Measurements from ENCODE around the gene SLF1.

SLF1 gene

DNA sequence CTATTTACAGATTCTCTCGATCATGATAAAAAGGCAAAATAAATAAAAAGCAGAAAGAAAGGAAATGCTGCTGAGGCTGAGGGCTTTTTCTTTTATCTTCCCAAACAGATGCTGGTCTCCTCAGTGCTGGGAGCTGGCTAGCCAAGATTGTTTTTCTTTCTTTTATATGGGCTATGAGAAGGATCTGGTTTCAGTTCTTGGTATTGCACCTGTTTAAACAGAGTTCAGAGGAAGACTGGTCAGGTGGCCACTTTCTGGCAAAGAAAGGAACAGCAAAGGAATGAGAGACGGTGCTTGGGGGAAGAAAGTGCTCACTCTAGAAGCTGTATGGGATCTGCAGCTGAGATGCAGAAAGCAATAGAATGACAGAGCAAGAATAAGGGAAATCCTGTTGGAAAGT, 88.9 kb downstream of the SLF1 start:
- DNase-seq (ENCODE audit: low read depth in 1 of 2, low spot score in 1 of 2) = no peak

- no peak for DNase-seq (ENCODE audit: low read depth in 1 of 2, low spot score in 1 of 2)
Observed at GRCh38 chr5:94709277-94709676, 90.8 kb downstream of the SLF1 start.

- DNase-seq (ENCODE audit: low read depth in 1 of 2, low spot score in 1 of 2) = no peak
Observed at GRCh38 chr5:94711785-94712184, 93.3 kb downstream of the SLF1 start.

DNA sequence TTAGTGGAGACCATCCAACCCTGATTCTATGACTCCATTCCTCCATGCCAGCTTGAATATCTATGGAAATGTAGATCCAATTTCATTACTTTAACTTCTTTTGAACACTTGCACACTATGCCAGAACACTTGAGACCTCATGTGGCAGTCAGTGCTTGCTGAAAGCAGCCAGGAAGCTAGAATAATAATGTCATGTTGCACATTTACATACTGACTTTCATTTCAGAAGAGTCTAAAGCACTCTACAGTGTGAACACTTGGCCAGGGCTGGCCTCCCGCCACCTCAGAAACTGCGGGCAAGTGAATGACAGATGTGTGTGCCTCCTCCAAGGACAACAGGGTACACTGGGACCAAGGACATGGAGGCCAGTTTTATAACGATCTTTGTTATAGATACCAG, 97.3 kb downstream of the SLF1 start:
- no peak for DNase-seq (ENCODE audit: low read depth in 1 of 2, low spot score in 1 of 2)

GRCh38 chr5:94725142-94725541, 106.7 kb downstream of the SLF1 start:
- DNase-seq (ENCODE audit: low read depth in 1 of 2, low spot score in 1 of 2) = no peak

DNA sequence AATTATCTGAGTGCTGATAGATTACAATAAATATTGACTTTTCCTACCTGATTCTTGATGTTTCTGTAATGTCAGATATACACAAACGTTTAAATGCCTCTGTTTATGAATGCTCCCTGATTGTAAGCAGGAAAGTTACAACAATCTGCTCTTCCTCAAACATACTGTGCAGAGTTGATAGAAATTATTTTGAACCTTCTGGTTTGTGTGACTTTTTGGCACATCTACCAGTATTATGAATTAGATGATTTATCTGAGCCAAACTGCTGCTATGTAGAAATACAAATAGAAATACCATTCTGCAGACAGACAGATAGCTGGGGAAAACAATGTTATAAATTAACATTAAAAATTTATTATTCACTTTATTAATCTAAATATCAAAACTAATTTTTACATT, 113.0 kb downstream of the SLF1 start:
- no peak for DNase-seq (ENCODE audit: low read depth in 1 of 2, low spot score in 1 of 2)

DNA sequence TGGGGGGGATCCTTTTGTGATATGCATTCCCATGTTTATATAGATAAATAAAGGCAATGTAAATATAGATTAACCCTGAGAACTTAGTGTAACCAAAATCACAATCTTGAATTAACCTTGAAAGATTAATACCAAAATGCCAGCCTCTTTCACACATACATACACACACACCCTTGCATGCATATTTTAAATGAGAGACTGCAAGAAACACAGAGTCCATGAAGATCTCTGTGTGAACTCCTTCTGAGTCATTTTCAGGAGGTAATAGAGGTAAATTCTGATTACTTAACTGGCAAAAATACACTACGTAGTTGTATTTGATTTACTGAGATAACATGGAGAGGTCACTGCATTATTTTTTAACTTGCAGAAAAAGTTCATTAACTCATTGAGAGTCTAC, 118.0 kb downstream of the SLF1 start:
- no peak for DNase-seq (ENCODE audit: low read depth in 1 of 2, low spot score in 1 of 2)

DNA sequence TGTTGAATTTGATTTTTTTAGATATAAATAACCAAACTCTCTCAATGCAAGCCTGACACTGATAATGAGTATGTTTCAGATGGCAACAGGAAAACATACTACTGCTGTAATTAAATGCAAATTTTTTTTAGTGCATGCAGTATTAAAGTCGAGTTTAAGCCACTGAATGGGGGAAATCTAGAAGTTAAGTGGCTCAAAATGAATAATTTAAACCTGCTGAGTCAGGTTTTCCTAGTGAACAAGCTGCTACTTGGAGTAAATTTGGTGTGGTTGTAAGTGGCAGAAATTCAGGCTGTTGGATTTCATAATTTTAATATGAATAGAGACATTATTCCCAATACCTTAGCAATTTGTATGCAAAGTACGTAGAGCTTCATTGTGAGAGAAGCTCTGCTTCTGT, 121.8 kb downstream of the SLF1 start:
- DNase-seq (ENCODE audit: low read depth in 1 of 2, low spot score in 1 of 2) = no peak

DNA sequence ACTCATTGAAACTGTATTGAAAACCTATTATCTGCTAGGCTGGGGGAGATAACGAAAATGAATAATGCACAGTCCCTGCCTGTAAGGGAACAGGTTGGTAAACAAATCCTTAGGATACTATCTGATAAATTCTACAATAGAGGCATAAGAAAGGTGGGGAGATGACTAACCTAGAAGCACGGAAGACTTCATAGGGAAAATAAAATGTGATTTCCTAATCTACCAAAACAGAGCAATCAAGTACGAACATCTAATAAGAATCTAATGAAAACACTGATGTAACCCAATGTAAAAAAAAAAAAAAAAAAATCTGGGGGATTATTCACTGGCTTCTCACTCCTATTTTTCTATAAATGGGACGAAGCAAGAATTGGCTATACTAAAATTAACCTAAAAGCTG, 124.4 kb downstream of the SLF1 start:
- no peak for DNase-seq (ENCODE audit: low read depth in 1 of 2, low spot score in 1 of 2)

DNA sequence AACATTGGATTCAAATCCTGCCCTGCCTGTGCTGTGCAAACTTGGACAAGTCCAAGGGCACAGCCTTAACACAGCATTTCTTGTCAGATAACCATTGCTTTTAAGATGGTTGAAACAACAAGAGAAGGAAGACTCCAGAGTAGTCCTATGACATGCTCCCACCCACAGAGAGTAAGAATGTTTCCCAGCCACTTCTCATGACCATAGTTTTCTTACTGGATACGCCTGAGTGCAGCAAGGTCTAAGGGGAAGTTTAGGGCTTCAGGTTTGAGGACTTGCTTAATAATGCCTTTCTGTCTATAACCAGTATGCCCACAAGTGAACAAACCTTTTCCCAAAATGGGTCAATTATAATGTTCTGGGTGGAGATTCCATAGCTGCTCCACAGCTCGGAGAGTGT, 126.4 kb downstream of the SLF1 start:
- DNase-seq (ENCODE audit: low read depth in 1 of 2, low spot score in 1 of 2) = no peak

GRCh38 chr5:94745786-94746730, 127.6 kb downstream of the SLF1 start:
- DNase-seq (ENCODE audit: low read depth in 1 of 2, low spot score in 1 of 2) = no peak

DNA sequence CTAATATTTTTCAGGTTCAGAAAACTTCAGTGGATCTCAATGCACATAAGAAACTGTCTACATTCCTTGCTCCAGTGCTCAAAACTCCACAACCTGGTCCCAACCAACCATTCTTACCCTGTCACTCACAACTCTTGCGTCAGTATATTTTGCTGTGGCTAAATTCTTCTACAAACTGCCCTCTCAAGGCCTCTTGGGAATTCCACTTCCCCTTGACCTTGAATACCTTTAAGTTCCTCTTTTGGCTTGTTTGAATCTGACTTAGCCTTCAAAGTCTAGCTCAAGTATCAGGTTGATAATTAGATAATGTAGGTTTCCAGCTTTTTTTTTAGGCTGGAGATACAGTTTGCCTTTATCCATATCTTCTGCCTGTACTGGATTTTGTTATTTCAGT, 128.3 kb downstream of the SLF1 start:
- no peak for DNase-seq (ENCODE audit: low read depth in 1 of 2, low spot score in 1 of 2)

Measured in stimulated activated CD4-positive, alpha-beta T cell treated with anti-CD3 and anti-CD28 coated beads, Interleukin-15, amount 100 ng/mL, for 1 hour (primary cell).